ENCODE measurements around the gene SLC22A23.
A peak's percentile ranks its signal among the peaks of the same experiment; 100 is the strongest.

The SLC22A23 gene

DNA sequence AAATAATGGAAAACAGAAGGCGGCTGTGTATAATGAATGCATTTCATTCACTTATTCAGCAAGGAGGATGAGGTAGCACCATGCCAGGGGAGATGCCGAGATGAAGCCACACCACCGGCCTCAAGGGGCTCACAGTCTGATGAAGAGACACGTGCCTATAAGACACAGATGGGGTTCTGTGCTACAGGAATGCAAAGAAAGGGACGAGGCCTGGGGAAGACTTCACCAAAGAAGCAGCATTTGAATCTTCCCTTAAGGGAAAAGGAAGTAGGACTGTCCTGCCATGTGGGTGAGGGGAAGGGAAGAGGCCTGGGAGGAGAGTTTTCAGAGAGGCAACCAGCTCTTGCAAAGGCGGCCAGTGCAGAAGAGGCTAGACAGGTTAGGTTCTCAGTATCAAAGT is 99.2 kb downstream of the SLC22A23 start:
- in situ Hi-C loops (cut with MboI; ENCODE audit: low sequenced_read_pairs), result no loop called here
- no peak overlapping the region for H3K4me3 ChIP-seq
- H3K4me1 ChIP-seq, result peaks cover 5% of the 10 kb centered on the region
- H3K9me3 ChIP-seq, result no peaks in the 10 kb centered on the region
- H3K36me3 ChIP-seq (replicated peaks), result no peaks in the 10 kb centered on the region
- no peaks in the 10 kb centered on the region for H3K27me3 ChIP-seq (ENCODE audit: low read depth)
- no peak for DNase-seq (ENCODE audit: low spot score in 2 of 2)

GRCh38 chr6:3356824-3357420 is 99.9 kb downstream of the SLC22A23 start:
- H3K4me1 ChIP-seq, result peaks cover 5% of the 10 kb centered on the region
- H3K9me3 ChIP-seq, result no peaks in the 10 kb centered on the region
- no peak for DNase-seq (ENCODE audit: low spot score in 2 of 2)
- in situ Hi-C loops (cut with MboI; ENCODE audit: low sequenced_read_pairs), result no loop called here
- no peaks in the 10 kb centered on the region for H3K27me3 ChIP-seq (ENCODE audit: low read depth)
- H3K36me3 ChIP-seq (replicated peaks), result no peaks in the 10 kb centered on the region
- no peak overlapping the region for H3K4me3 ChIP-seq

DNA sequence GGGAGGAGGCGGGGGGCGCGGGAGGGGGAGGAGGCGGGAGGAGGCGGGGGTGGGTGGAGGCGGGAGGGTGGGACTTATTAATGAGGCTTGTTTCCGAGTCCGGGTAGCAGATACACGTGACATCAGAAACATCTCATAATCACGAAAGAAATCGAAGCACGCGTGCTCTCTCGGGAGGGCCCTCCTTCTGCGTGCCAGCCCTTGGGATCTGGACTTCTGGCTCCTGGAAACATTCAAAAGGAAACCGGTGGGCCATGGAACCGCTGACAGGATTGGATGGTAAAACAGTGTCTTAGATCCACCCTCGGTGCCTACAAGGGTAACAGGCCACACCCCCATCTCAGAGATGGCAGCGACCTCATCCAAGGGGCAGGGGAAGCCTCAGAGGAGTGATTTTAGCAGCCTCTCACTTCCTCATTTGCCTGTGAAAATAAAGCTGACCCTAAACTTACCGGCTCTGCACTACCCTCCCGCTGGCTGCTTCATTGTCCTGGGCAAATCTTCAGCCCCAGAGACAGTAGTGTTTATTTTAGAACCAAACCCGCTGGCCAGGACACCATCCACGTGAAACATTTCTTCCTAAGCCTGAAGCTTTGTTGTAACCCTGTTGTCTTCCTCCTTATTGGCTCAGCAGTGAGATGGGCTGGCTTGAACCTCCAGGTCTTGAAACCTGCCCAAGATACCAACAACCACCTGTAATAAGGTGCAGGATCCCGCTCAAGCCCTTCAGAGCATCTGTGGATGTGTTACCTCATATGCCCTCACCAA is 100.6 kb downstream of the SLC22A23 start:
- peaks cover 12% of the 10 kb centered on the region for H3K4me1 ChIP-seq
- no peaks in the 10 kb centered on the region for H3K27me3 ChIP-seq (ENCODE audit: low read depth)
- no peaks in the 10 kb centered on the region for H3K36me3 ChIP-seq (replicated peaks)
- DNase-seq (ENCODE audit: low spot score in 2 of 2), result peak; percentile 74 to 83
- H3K4me3 ChIP-seq, result peak overlapping the region; percentile 11; the same call in 1 of the 2 replicates
- in situ Hi-C loops (cut with MboI; ENCODE audit: low sequenced_read_pairs), result no loop called here
- H3K9me3 ChIP-seq, result no peaks in the 10 kb centered on the region

- DNase-seq (ENCODE audit: low spot score in 2 of 2), result peak in 1 of 2 experiments; percentile 21
- Histone ChIP-seq H3K4me3 (no peak overlapping the region), H3K9me3 (no peaks in the 10 kb centered on the region), H3K27me3 (ENCODE audit: low read depth) (no peaks in the 10 kb centered on the region), H3K36me3 (replicated peaks) (no peaks in the 10 kb centered on the region), H3K4me1 (peaks cover 16% of the 10 kb centered on the region)
- in situ Hi-C loops (cut with MboI; ENCODE audit: low sequenced_read_pairs), result no loop called here
Observed at GRCh38 chr6:3355358-3356055, 101.3 kb downstream of the SLC22A23 start.

- H3K27me3 ChIP-seq (ENCODE audit: low read depth), result no peaks in the 10 kb centered on the region
- H3K9me3 ChIP-seq, result no peaks in the 10 kb centered on the region
- DNase-seq (ENCODE audit: low spot score in 2 of 2), result no peak
- in situ Hi-C loops (cut with MboI; ENCODE audit: low sequenced_read_pairs), result no loop called here
- no peak overlapping the region for H3K4me3 ChIP-seq
- H3K4me1 ChIP-seq, result peaks cover 22% of the 10 kb centered on the region
- H3K36me3 ChIP-seq (replicated peaks), result no peaks in the 10 kb centered on the region
Observed at GRCh38 chr6:3355011-3355357, 101.9 kb downstream of the SLC22A23 start.

- H3K9me3 ChIP-seq, result no peaks in the 10 kb centered on the region
- no peaks in the 10 kb centered on the region for H3K36me3 ChIP-seq (replicated peaks)
- peaks cover 27% of the 10 kb centered on the region for H3K4me1 ChIP-seq
- DNase-seq (ENCODE audit: low spot score in 2 of 2), result no peak
- H3K4me3 ChIP-seq, result no peak overlapping the region
- H3K27me3 ChIP-seq (ENCODE audit: low read depth), result no peaks in the 10 kb centered on the region
- in situ Hi-C loops (cut with MboI; ENCODE audit: low sequenced_read_pairs), result no loop called here
Observed at GRCh38 chr6:3353939-3354338, 102.9 kb downstream of the SLC22A23 start.

DNA sequence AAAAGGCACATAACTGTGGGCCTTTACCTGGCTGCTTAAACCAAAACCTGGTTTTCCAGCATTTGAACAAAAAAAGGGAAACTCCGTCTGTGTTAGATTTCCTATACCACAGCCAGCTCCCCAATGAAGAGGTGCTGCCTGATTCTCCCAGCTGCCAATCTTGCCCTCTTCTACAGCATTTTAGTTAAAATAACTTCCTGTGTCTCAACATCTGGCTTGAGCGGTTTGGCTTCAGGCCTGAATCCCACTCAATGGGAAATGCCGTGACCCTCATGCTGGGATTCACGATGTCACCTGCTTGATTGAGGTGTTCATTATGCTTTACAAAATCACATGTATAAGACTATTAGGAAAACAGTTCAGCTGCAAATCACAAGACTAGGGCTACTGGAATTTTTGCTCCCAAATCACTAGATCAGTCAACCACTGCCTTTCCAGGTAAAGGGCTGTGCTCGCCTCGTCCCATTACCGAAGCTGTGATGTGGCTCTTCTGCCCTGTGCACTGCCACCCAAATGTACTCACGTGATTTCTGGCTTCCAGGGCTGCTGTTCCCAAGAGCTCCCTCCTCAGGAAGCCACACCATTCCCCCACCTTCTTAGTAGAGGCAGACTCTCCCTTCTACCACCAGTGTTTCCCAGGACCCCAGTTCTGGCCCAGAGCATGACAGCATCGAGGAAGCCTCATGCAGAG is 103.5 kb downstream of the SLC22A23 start:
- Histone ChIP-seq H3K9me3 (no peaks in the 10 kb centered on the region), H3K4me1 (peaks cover 27% of the 10 kb centered on the region), H3K36me3 (replicated peaks) (no peaks in the 10 kb centered on the region), H3K27me3 (ENCODE audit: low read depth) (no peaks in the 10 kb centered on the region), H3K4me3 (no peak overlapping the region)
- DNase-seq (ENCODE audit: low spot score in 2 of 2), result no peak
- in situ Hi-C loops (cut with MboI; ENCODE audit: low sequenced_read_pairs), result no loop called here

GRCh38 chr6:3352678-3353077 is 104.2 kb downstream of the SLC22A23 start:
- Histone ChIP-seq H3K4me1 (peaks cover 27% of the 10 kb centered on the region), H3K9me3 (no peaks in the 10 kb centered on the region), H3K36me3 (replicated peaks) (no peaks in the 10 kb centered on the region), H3K4me3 (no peak overlapping the region), H3K27me3 (ENCODE audit: low read depth) (no peaks in the 10 kb centered on the region)
- DNase-seq (ENCODE audit: low spot score in 2 of 2), result no peak
- in situ Hi-C loops (cut with MboI; ENCODE audit: low sequenced_read_pairs), result no loop called here

DNA sequence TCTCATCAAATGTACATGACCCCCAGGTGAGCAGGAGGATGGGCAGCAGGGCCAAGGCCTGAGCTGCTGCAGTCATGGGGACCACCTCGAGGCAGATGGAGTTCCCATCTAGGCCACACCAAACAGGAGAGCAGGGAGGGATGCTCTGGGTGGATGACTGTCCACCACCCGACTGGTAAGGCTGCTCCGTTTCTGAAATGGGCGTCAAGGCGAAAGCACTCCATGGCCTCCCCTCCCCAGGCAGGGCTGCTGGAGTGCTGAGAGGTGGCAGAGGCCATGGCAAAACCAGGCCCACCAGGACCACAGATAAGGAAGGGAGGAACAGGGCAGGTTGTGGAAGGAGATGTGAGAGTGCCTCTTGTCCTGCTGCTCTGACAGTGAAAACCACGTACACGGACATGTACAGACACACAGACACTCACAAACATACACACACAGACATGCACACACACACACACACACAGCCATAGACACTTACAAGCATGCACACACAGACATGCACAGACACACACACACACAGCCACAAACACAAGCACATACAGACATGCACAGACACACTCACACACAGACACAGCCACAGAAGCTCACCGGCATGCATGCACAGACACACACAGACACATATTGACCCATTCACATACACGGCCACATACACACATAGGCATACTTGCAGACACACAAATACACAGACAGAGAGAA is 104.9 kb downstream of the SLC22A23 start:
- no peaks in the 10 kb centered on the region for H3K9me3 ChIP-seq
- no peaks in the 10 kb centered on the region for H3K36me3 ChIP-seq (replicated peaks)
- no peak overlapping the region for H3K4me3 ChIP-seq
- in situ Hi-C loops (cut with MboI; ENCODE audit: low sequenced_read_pairs), result no loop called here
- DNase-seq (ENCODE audit: low spot score in 2 of 2), result no peak
- H3K4me1 ChIP-seq, result peaks cover 27% of the 10 kb centered on the region
- no peaks in the 10 kb centered on the region for H3K27me3 ChIP-seq (ENCODE audit: low read depth)

- no peaks in the 10 kb centered on the region for H3K9me3 ChIP-seq
- peaks cover 23% of the 10 kb centered on the region for H3K4me1 ChIP-seq
- no peaks in the 10 kb centered on the region for H3K36me3 ChIP-seq (replicated peaks)
- no peaks in the 10 kb centered on the region for H3K27me3 ChIP-seq (ENCODE audit: low read depth)
- peak; percentile 85 to 99 for DNase-seq (ENCODE audit: low spot score in 2 of 2)
- no peak overlapping the region for H3K4me3 ChIP-seq
- in situ Hi-C loops (cut with MboI; ENCODE audit: low sequenced_read_pairs), result no loop called here
Observed at GRCh38 chr6:3351105-3351676, 105.7 kb downstream of the SLC22A23 start.

DNA sequence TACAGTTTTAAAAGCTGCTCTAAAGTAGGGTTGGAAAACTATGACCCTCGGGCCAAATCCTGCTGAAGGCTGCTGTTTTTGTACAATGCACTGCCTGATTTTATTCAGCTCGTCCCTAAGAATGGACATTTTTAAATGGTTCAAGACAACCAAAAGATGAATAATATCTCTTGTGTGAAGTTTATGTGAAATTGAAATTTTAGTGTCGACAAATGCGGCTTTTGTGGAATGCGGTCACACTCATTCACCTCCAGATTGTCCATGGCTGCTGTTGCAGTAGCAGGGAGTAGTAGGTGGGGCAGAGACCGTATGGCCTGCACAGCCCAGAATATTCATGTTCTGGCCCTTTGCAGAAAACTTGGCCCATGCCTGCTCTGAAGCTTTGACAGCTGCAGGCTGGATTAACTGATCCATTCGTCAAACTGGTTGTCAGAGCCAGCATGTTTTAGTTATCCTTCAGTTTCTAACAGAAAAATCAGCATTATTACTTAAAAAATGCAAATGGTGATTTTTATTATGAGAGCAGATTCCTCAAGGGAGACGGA is 106.5 kb downstream of the SLC22A23 start:
- H3K27me3 ChIP-seq (ENCODE audit: low read depth), result no peaks in the 10 kb centered on the region
- H3K4me1 ChIP-seq, result peaks cover 25% of the 10 kb centered on the region
- DNase-seq (ENCODE audit: low spot score in 2 of 2), result peak; percentile 29 to 50
- H3K9me3 ChIP-seq, result no peaks in the 10 kb centered on the region
- no peaks in the 10 kb centered on the region for H3K36me3 ChIP-seq (replicated peaks)
- H3K4me3 ChIP-seq, result no peak overlapping the region
- in situ Hi-C loops (cut with MboI; ENCODE audit: low sequenced_read_pairs), result no loop called here

DNA sequence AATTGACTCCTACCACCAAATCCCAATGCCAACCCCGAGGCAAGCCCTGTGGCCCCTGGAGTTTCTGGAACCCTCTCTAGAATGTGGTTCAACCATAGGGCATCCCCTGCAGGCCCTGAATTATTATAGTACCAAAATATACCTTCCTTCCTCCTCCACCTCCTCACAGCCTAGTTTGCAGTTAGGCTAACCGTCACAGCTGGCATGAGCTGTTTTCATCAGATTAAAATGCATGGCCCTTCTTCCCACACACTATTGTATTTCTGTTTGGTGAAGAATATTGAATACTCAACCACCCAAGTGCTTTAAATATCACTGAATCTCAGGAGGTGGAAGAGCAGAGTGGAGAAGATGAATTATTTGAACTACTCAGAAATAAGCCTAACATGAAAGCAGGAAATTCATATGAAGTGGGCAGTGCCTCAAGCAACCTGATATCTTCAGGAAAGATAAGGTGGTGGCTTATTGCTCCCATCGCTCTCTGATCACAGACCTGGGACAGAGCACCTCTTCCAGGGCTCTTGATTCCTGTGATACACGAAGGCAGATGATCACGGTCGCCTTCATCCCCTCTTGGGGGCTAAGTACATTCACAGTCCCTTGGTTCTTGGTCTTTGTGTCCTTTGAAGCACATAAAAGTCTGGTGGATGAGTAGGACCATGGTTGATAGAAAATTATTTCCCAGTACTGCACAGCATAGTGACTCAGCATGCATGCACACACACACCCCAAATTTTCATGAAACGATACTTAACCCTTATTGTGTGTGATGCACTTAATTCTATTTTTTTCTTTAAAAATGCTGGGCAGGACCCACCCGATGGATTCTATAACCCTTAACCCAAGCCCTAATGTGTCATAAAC is 107.2 kb downstream of the SLC22A23 start:
- Histone ChIP-seq H3K9me3 (no peaks in the 10 kb centered on the region), H3K36me3 (replicated peaks) (no peaks in the 10 kb centered on the region), H3K4me3 (no peak overlapping the region), H3K4me1 (peaks cover 32% of the 10 kb centered on the region), H3K27me3 (ENCODE audit: low read depth) (no peaks in the 10 kb centered on the region)
- in situ Hi-C loops (cut with MboI; ENCODE audit: low sequenced_read_pairs), result no loop called here
- DNase-seq (ENCODE audit: low spot score in 2 of 2), result no peak
